ENCODE data around the gene SMAD6. TPM values are rescaled to one million over a fixed set of nuclear protein-coding genes. Genes with fewer than 3 reads are reported as not detected.

The SMAD6 gene
- polyA plus RNA-seq, 1 donor from 2014 or later = 0.16 TPM

- no peaks in the 10 kb centered on the region for H3F3A ChIP-seq (ENCODE audit: insufficient read depth, low read length, poor library complexity, severe bottlenecking)
- no peaks in the 10 kb centered on the region for H4K20me1 ChIP-seq (ENCODE audit: insufficient read depth)
- no peak overlapping the region for H3K4me2 ChIP-seq (ENCODE audit: low read length)
- TF ChIP-seq SMC3 (conservative IDR thresholded peaks at IDR 0.05; ENCODE audit: poor library complexity) = no peak
- no peak for TF ChIP-seq TAF1 (IDR thresholded peaks at IDR 0.05; ENCODE audit: low read depth)
- TF ChIP-seq RAD21 (conservative IDR thresholded peaks at IDR 0.05) = no peak
- no peak for TF ChIP-seq CTCF (IDR thresholded peaks at IDR 0.05; ENCODE audit: poor library complexity, severe bottlenecking)
- TF ChIP-seq MXI1 (conservative IDR thresholded peaks at IDR 0.05; ENCODE audit: poor library complexity, severe bottlenecking) = no peak
- H3K9me2 ChIP-seq (ENCODE audit: insufficient read depth, low read length) = no peaks in the 10 kb centered on the region
- H3K27me3 ChIP-seq (ENCODE audit: insufficient read depth, low read depth, low read length) = no peaks in the 10 kb centered on the region
- no peak overlapping the region for H3K27ac ChIP-seq (ENCODE audit: low read length)
- no peaks in the 10 kb centered on the region for H3K9me3 ChIP-seq (ENCODE audit: low read length)
- no peak overlapping the region for H3K9ac ChIP-seq (ENCODE audit: low read length)
- no peaks in the 10 kb centered on the region for H3K36me3 ChIP-seq (ENCODE audit: insufficient read depth, low read length)
- no peaks in the 10 kb centered on the region for H3K79me2 ChIP-seq (replicated peaks; ENCODE audit: insufficient read depth, low read length)
- H2AFZ ChIP-seq (ENCODE audit: low read depth, low read length) = no peak overlapping the region
- no peak overlapping the region for H3K4me3 ChIP-seq (ENCODE audit: low read length)
These were observed 48.2 kb upstream of the SMAD6 start for GRCh38 chr15:66653852-66654251.

GRCh38 chr15:66654361-66654738 is 47.7 kb upstream of the SMAD6 start:
- Histone ChIP-seq H3K36me3 (ENCODE audit: insufficient read depth, low read length) (no peaks in the 10 kb centered on the region), H3K9me2 (ENCODE audit: insufficient read depth, low read length) (no peaks in the 10 kb centered on the region), H3K27me3 (ENCODE audit: insufficient read depth, low read depth, low read length) (no peaks in the 10 kb centered on the region), H3K4me3 (ENCODE audit: low read length) (no peak overlapping the region), H2AFZ (ENCODE audit: low read depth, low read length) (no peak overlapping the region), H3K27ac (ENCODE audit: low read length) (no peak overlapping the region), H3F3A (ENCODE audit: insufficient read depth, low read length, poor library complexity, severe bottlenecking) (no peaks in the 10 kb centered on the region), H3K4me2 (ENCODE audit: low read length) (no peak overlapping the region), H3K9me3 (ENCODE audit: low read length) (no peaks in the 10 kb centered on the region), H4K20me1 (ENCODE audit: insufficient read depth) (no peaks in the 10 kb centered on the region), H3K9ac (ENCODE audit: low read length) (no peak overlapping the region), H3K79me2 (replicated peaks; ENCODE audit: insufficient read depth, low read length) (no peaks in the 10 kb centered on the region)
- TF ChIP-seq EP300 (conservative IDR thresholded peaks at IDR 0.05; ENCODE audit: poor library complexity, severe bottlenecking) = no peak
- no peak for TF ChIP-seq TAF1 (IDR thresholded peaks at IDR 0.05; ENCODE audit: low read depth)
- TF ChIP-seq SMC3 (conservative IDR thresholded peaks at IDR 0.05; ENCODE audit: poor library complexity) = no peak
- TF ChIP-seq RAD21 (conservative IDR thresholded peaks at IDR 0.05) = no peak
- TF ChIP-seq POLR2AphosphoS5 (IDR thresholded peaks at IDR 0.05) = no peak
- no peak for TF ChIP-seq EZH2 (IDR thresholded peaks at IDR 0.05; ENCODE audit: borderline replicate concordance, insufficient read depth, low read length, poor library complexity, severe bottlenecking)
- no peak for TF ChIP-seq REST (IDR thresholded peaks at IDR 0.05; ENCODE audit: borderline replicate concordance)
- no peak for TF ChIP-seq MXI1 (conservative IDR thresholded peaks at IDR 0.05; ENCODE audit: poor library complexity, severe bottlenecking)
- TF ChIP-seq CTCF (IDR thresholded peaks at IDR 0.05; ENCODE audit: poor library complexity, severe bottlenecking) = no peak

Measured in neural cell (in vitro differentiated cells).